BE2C (cell line): ENCODE data around the gene ATF6.
"Not testable (repeated sequence)": the region's sequence is repeated elsewhere in the genome, so short reads cannot be mapped to it uniquely, and the experiment has no call there.

ENCODE experiments used
- DNase-seq: peaks from one replicate; pipeline ENCODE4 v3.0.0-alpha.2; 2020
- H3K27me3 ChIP-seq: fragments of 250-450 bp; sonication (Bioruptor Pico); 2 replicates; pipeline ENCODE4 v1.5.1; 2020; ENCODE audit warnings: mild to moderate bottlenecking
- H3K36me3 ChIP-seq: fragments of 250-450 bp; sonication (Bioruptor Pico); 2 replicates; pipeline ENCODE4 v1.5.1; 2020; ENCODE audit warnings: mild to moderate bottlenecking
- H3K4me1 ChIP-seq: fragments of 250-450 bp; sonication (Bioruptor Pico); 2 replicates; pipeline ENCODE4 v1.5.1; 2020
- H3K4me3 ChIP-seq: 2 replicates; pipeline ENCODE4 v1.5.1; 2011; ENCODE audit warnings: low read depth, low read length
- H3K9me3 ChIP-seq: fragments of 250-450 bp; sonication (Bioruptor Pico); 2 replicates; pipeline ENCODE4 v1.5.1; 2020
- TF ChIP-seq, protein P1 (sequence below): IDR thresholded peaks from 2 replicates; pipeline ENCODE4 v1.5.1; 2012; ENCODE audit warnings: mild to moderate bottlenecking, low read depth, low read length

The ATF6 gene

DNA sequence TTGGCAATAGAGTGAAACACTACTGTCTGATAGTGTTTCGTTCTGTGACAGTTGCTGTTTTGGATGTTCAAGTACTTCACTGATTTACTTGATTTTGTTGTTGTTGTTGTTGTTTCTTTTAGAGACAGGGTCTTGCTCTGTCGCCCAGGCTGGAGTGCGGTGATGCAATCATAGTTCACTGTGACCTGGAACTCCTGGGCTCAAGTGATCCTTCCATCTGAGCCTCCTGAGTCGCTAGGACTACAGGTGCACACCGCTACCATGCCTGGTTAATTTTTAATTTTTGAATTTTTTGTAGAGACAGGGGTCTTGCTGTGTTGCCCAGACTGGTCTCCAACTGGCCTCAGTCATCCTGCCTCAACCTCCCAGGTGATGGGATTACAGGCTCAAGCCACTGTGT is 2.3 kb downstream of the ATF6 start:
- Histone ChIP-seq H3K27me3 (no peaks in the 10 kb centered on the region), H3K4me1 (no peaks in the 10 kb centered on the region), H3K4me3 (no peak overlapping the region), H3K9me3 (no peaks in the 10 kb centered on the region), H3K36me3 (no peaks in the 10 kb centered on the region; the same call in 1 of the 2 replicates)
- TF ChIP-seq, protein P1, sequence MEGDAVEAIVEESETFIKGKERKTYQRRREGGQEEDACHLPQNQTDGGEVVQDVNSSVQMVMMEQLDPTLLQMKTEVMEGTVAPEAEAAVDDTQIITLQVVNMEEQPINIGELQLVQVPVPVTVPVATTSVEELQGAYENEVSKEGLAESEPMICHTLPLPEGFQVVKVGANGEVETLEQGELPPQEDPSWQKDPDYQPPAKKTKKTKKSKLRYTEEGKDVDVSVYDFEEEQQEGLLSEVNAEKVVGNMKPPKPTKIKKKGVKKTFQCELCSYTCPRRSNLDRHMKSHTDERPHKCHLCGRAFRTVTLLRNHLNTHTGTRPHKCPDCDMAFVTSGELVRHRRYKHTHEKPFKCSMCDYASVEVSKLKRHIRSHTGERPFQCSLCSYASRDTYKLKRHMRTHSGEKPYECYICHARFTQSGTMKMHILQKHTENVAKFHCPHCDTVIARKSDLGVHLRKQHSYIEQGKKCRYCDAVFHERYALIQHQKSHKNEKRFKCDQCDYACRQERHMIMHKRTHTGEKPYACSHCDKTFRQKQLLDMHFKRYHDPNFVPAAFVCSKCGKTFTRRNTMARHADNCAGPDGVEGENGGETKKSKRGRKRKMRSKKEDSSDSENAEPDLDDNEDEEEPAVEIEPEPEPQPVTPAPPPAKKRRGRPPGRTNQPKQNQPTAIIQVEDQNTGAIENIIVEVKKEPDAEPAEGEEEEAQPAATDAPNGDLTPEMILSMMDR: no peak
- no peak for DNase-seq

DNA sequence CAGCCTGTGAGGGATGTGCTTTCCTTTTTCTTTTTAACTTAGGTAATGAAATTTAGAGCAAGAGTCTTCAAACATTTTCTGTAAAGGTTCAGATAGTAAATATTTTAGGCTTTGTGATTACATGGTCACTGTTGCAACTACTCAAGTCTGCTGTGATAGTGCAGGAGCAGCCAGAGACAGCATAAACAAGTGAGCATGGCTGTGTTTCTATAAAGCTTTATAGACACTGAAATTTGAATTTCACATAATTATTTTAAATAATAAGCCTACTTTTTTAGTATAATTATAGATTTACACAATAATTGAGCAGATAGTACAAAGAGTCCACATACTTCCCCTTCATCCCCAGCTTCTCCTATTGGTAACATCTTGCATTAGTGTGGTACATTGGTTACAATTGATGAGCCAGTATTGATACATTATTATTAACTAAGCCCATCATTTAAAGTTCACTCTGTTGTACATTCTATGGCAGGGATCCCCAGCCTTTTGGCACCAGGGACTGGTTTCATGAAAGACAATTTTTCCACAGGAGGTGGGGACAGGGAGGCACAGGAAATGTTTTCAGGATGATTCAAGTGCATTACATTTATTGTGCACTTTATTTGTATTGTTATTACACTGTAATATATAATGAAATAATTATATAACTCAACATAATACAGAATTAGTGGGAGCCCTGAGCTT is 3.0 kb downstream of the ATF6 start:
- Histone ChIP-seq H3K27me3 (no peaks in the 10 kb centered on the region), H3K4me3 (no peak overlapping the region), H3K9me3 (no peaks in the 10 kb centered on the region), H3K4me1 (no peaks in the 10 kb centered on the region), H3K36me3 (no peaks in the 10 kb centered on the region; the same call in 1 of the 2 replicates)
- no peak for DNase-seq
- TF ChIP-seq, protein P1: no peak

DNA sequence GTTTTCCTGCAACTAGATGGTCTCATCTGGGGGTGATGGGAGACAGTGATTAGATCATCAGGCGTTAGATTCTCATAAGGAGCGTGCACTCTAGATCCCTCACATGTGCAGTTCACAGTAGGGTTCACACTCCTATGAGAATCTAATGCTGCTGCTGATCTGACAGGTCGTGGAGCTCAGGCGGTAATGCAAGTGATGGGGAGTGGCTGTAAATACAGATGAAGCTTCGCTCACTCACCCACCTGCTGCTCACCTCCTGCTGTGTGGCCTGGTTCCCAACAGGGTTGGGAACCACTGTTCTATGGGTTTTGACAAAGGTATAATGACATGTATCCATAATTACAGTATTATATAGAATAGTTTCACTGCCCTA is 3.5 kb downstream of the ATF6 start:
- not testable (repeated sequence) for DNase-seq, H3K36me3 ChIP-seq, H3K4me1 ChIP-seq, H3K27me3 ChIP-seq, H3K4me3 ChIP-seq, H3K9me3 ChIP-seq

DNA sequence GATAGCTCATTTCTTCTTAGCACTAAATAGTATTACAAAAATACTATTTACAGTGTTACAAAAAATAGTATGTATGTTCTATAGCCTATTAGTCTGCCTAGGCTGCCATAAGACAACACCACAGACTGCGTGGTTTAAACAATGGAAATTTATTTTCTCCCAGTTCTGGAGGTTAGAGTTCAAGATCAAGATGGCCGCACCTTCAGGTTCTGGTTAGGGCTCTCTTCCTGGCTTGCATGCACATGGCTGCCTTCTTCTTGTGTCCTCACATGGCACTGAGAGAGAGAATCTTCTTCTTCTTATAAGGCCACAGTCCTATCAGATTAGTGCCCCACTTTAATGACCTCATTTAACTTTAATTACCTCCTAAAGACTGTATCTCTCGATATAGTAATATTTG is 4.1 kb downstream of the ATF6 start:
- Histone ChIP-seq H3K9me3 (no peaks in the 10 kb centered on the region), H3K27me3 (no peaks in the 10 kb centered on the region), H3K4me1 (no peaks in the 10 kb centered on the region), H3K4me3 (no peak overlapping the region), H3K36me3 (no peaks in the 10 kb centered on the region; the same call in 1 of the 2 replicates)
- DNase-seq: no peak
- TF ChIP-seq, protein P1: no peak

DNA sequence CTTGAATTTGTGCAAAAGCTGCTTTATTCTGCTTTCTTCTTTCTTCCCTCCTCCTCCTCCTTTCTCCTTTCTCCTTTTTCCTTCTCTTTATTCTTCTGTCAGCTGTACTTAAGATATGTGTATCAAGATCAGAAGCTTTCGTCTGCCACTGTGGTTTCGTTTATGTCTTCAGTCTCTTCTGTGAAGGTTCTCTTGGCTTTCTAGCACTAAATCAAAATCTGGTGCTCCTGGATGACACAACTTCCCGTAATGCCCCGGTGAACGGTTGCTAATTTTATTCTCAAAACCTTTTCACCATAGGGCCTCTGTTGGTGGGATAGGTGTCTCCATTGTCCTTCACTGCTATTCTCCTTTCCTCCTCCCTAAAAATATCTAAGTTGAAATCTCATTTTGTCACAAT is 5.0 kb downstream of the ATF6 start:
- H3K36me3 ChIP-seq: no peaks in the 10 kb centered on the region; the same call in 1 of the 2 replicates
- no peaks in the 10 kb centered on the region for H3K4me1 ChIP-seq
- DNase-seq: no peak
- no peaks in the 10 kb centered on the region for H3K27me3 ChIP-seq
- no peak overlapping the region for H3K4me3 ChIP-seq
- H3K9me3 ChIP-seq: no peaks in the 10 kb centered on the region
- TF ChIP-seq, protein P1: no peak

DNA sequence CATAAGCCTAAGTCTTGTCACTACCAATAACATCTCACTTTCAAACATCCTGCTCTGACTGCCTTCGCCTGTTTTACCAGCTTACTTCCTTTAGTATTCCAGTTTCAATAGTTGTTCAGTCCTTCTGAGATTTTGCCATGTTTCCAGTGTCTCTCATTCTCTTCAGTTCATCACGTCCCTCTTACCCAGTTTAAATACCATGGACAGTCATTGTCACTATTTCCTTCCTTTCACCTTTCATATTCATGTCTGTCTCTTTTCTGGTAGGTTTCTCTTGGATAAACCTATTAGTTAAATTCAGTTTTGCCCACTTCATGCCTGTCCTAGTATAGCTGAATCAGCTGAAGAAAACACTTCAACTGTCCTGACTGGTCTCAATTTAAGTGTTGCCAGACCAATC is 5.9 kb downstream of the ATF6 start:
- DNase-seq: no peak

More for the DNA sequence above, 5.9 kb downstream of the ATF6 start:
- Histone ChIP-seq H3K27me3 (no peaks in the 10 kb centered on the region), H3K4me3 (no peak overlapping the region), H3K4me1 (no peaks in the 10 kb centered on the region), H3K9me3 (no peaks in the 10 kb centered on the region), H3K36me3 (no peaks in the 10 kb centered on the region)
- TF ChIP-seq, protein P1: no peak
